Esophagus squamous epithelium (tissue), 4 donors: ENCODE data around the gene NCOA7.

Experiments
- POLR2A ChIP-seq, 4 donors: fragments of 450-650 bp; IDR thresholded peaks; one replicate each; pipeline ENCODE4 v1.6.1; 2017; ENCODE audit warnings: antibody characterized with exemption in 4 of 4, mild to moderate bottlenecking in 4 of 4, moderate library complexity in 3 of 4
- TF ChIP-seq, protein P1 (sequence below), 6 experiments: fragments of 450-650 bp in 4 of 6; fragments of 200-600 bp in 2 of 6; sonication (generic) in 2 of 6; IDR thresholded peaks; one replicate each; pipeline ENCODE4 v1.5.1; 2016 to 2019; ENCODE audit warnings: antibody characterized with exemption in 6 of 6, mild to moderate bottlenecking in 4 of 6, moderate library complexity in 4 of 6

DNA sequence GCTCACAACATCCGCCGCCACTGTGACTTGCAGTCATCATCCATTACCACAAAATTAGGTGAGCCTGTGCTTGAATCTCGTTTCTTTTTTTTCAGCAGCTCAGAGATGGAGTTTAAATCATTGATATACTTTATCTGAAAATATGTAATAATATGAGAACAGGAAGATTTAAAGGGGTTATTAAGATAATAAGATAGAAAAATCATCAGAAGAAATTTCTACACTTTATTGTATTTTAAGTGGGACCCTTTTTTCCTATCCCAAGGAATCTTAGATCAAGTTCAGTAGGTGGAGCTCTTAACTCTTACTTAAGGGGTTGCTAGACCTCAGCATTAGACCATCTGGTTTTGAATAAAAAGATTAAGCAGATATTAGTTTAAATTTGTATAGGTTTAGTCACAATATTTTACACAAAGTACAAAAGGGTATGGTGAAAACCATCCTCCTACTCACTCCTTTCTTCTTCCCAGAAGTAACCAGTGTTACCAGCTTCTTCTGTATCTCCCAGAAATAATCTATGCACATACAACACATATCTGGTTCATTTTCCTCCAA, 9.4 kb upstream of the NCOA7 start:
- no peak for TF ChIP-seq POLR2A (IDR thresholded peaks at IDR 0.05)
- TF ChIP-seq, protein P1, sequence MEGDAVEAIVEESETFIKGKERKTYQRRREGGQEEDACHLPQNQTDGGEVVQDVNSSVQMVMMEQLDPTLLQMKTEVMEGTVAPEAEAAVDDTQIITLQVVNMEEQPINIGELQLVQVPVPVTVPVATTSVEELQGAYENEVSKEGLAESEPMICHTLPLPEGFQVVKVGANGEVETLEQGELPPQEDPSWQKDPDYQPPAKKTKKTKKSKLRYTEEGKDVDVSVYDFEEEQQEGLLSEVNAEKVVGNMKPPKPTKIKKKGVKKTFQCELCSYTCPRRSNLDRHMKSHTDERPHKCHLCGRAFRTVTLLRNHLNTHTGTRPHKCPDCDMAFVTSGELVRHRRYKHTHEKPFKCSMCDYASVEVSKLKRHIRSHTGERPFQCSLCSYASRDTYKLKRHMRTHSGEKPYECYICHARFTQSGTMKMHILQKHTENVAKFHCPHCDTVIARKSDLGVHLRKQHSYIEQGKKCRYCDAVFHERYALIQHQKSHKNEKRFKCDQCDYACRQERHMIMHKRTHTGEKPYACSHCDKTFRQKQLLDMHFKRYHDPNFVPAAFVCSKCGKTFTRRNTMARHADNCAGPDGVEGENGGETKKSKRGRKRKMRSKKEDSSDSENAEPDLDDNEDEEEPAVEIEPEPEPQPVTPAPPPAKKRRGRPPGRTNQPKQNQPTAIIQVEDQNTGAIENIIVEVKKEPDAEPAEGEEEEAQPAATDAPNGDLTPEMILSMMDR (IDR thresholded peaks at IDR 0.05), result no peak
